Cardiac muscle cell (in vitro differentiated cells and primary cell): Measurements from ENCODE around the gene SLC6A1. TPM values are rescaled to one million over a fixed set of nuclear protein-coding genes. Genes with fewer than 3 reads are reported as not detected.

Experiments
- DNase-seq, 2 donors: peaks; one replicate each; pipeline versions ENCODE4 v3.0.0 to v3.0.0-alpha.2; 2010 to 2017; ENCODE audit warnings: low read depth in 1 of 2, low spot score in 1 of 2
- H3K27ac ChIP-seq: fragments of 200-600 bp; sonication (generic); 2 replicates; pipeline ENCODE4 v1.5.1; 2016
- H3K27me3 ChIP-seq: fragments of 200-600 bp; sonication (generic); 2 replicates; pipeline ENCODE4 v1.6.0; 2016; ENCODE audit warnings: control low read depth
- H3K36me3 ChIP-seq: fragments of 200-600 bp; sonication (generic); 2 replicates; pipeline ENCODE4 v1.5.1; 2016; ENCODE audit warnings: control low read depth
- H3K4me1 ChIP-seq: fragments of 200-600 bp; sonication (generic); 2 replicates; pipeline ENCODE4 v1.8.1; 2017; ENCODE audit warnings: low read depth, mild to moderate bottlenecking, mixed run types
- H3K4me3 ChIP-seq: fragments of 200-600 bp; sonication (generic); 2 replicates; pipeline ENCODE4 v1.5.1; 2016; ENCODE audit warnings: mild to moderate bottlenecking
- H3K9me3 ChIP-seq: fragments of 200-600 bp; sonication (generic); 2 replicates; pipeline ENCODE4 v1.5.1; 2017; ENCODE audit warnings: low read depth, mild to moderate bottlenecking, control low read depth
- polyA plus RNA-seq: library from polyadenylated mRNA; unstranded; fragments of >200 nt; fragmentation: Nextera tagmentation; extraction: Ambion mirVana; gene quantifications from 2 replicates; pipeline ENCODE4 v1.2.1, GENCODE V29; 2016
- total RNA-seq: library from RNA; depleted of rRNA; stranded (reverse); fragments of >200 nt; gene quantifications from 2 replicates; pipeline ENCODE4 v1.2.3, GENCODE V29; 2016
- TF ChIP-seq, protein P1 (sequence below): IDR thresholded peaks from 2 replicates; pipeline ENCODE4 v1.5.1; 2012; ENCODE audit warnings: low read depth, mild to moderate bottlenecking, low read length

SLC6A1 gene
- total and polyA plus RNA-seq, 2 experiments from 2014 or later: not detected

DNA sequence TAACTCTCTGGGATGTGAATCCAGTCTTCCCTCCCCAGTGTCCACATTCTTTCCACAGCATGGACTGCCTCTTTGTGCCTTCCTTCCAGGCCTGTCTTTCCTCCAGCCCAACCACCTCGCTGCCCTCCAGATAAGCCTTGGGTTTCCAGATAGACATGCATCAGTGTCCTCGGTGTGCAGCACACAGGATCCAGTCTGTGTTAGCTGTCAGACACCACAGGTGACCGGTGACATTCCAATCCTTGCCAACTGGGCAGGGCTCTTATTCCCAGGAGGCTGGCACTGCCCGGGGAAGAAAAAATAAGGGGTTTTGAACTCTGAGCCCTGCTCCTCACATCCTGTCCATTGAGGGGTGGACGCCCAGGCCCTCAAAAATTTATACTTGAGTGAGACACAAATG, 6.0 kb upstream of the SLC6A1 start:
- no peaks in the 10 kb centered on the region for H3K36me3 ChIP-seq
- H3K27me3 ChIP-seq: peaks cover 12% of the 10 kb centered on the region
- H3K9me3 ChIP-seq: no peaks in the 10 kb centered on the region
- TF ChIP-seq, protein P1, sequence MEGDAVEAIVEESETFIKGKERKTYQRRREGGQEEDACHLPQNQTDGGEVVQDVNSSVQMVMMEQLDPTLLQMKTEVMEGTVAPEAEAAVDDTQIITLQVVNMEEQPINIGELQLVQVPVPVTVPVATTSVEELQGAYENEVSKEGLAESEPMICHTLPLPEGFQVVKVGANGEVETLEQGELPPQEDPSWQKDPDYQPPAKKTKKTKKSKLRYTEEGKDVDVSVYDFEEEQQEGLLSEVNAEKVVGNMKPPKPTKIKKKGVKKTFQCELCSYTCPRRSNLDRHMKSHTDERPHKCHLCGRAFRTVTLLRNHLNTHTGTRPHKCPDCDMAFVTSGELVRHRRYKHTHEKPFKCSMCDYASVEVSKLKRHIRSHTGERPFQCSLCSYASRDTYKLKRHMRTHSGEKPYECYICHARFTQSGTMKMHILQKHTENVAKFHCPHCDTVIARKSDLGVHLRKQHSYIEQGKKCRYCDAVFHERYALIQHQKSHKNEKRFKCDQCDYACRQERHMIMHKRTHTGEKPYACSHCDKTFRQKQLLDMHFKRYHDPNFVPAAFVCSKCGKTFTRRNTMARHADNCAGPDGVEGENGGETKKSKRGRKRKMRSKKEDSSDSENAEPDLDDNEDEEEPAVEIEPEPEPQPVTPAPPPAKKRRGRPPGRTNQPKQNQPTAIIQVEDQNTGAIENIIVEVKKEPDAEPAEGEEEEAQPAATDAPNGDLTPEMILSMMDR: no peak
- H3K4me1 ChIP-seq: peaks cover 12% of the 10 kb centered on the region
- peak in 1 of 2 donors; percentile 23 for DNase-seq
- H3K4me3 ChIP-seq: no peak overlapping the region
- no peak overlapping the region for H3K27ac ChIP-seq

DNA sequence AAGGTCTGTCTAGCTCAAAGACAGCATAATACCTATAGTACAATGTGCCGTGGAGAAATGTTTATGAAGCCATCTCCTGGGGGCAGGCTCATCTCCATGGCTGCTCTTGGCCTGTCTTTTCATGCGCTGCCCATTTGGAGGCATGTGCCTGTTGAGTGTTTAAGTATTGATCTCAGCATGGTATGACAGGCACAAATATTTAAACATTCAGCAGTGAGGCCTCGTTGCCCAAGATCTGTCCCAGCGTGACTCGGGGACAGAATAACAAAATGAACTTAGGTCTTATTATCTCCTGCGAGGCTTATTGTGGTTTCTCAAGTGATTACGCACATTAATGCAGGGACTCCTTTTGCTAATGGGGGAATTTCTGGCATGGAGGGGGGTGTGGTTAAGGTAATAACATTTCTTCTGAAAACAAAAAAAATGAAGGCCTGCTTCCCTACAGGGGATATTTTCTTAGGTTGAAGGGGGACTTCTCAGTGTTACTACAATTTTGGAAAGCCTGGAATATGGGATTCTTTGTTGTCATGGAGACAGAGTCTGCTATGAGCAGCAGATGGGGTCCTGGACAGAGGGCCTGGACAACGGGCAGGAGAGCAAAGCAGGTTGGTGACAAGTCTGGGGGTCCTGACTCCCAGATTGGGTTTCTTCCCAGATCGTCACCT, 4.4 kb upstream of the SLC6A1 start:
- no peak for DNase-seq
- no peak overlapping the region for H3K27ac ChIP-seq
- TF ChIP-seq, protein P1: no peak

DNA sequence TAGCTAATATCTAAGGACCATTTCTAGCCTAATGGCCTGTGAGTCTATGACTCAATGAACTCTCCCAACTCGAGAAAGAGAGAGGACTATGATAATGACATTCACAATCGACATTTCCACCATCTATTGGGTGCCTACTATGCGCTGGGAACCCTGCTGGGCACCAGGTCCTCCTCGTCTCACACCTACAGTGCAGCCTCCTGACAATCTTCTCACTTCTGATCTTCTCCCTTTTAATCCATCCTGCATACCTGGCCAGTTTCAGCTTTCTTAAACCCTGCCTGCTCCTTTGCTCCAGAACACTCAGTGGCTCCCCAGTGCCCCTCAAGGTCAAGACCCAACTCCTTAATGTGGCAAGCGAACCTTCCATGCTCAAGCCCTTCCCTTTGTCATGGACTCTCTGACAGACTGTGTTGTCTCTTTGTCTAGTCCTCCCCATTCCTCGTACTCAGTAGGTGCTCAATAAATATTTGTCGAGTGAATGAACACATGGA, 3.5 kb upstream of the SLC6A1 start:
- Histone ChIP-seq H3K4me3 (no peak overlapping the region), H3K36me3 (no peaks in the 10 kb centered on the region), H3K4me1 (no peaks in the 10 kb centered on the region), H3K27me3 (peaks cover 35% of the 10 kb centered on the region), H3K9me3 (no peaks in the 10 kb centered on the region), H3K27ac (no peak overlapping the region)
- no peak for DNase-seq
- TF ChIP-seq, protein P1: no peak

More for the DNA sequence above, 4.4 kb upstream of the SLC6A1 start:
- Histone ChIP-seq H3K4me3 (no peak overlapping the region), H3K9me3 (no peaks in the 10 kb centered on the region), H3K27me3 (peaks cover 26% of the 10 kb centered on the region), H3K36me3 (no peaks in the 10 kb centered on the region), H3K4me1 (peaks cover under 1% of the 10 kb centered on the region)

DNA sequence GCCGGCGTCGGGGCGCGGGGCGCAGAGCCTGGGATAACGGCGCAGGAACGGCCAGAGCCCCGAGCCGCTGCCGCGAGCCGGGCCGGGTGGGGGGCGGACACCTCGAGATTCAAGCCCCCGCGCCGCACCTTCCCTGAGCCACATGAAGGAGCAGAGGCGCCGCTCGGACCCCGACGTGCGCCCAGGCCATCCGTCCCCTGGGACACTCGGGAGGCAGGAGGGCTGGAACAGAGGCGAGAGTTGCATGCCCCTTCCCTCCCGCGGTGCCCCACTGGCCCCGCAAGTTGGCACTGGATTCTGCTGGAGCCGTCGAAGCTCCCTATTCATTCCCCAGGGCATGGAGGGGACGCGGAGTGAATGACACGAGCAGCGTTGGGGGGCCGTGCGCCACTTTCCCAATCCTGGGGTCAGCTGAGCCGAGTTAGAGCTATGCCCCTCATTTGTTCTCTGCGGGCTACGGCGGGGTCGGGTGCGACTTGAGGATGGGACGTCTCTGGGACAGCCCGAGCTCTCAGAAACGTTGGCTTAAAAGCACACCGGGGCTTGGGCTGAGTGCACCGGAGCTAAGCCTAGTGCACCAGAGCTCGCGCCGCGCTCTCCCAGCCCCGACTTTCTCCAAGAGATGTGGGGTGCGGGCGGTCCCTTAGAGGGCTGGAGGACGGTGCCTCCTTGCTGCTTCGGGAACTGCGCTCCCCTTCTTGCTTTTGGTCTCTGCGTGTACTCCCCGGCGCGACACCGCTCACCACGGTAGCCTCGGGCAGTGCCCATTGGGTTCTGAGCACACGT, 588 bp downstream of the SLC6A1 start:
- TF ChIP-seq, protein P1: no peak
- no peak for DNase-seq
- Histone ChIP-seq H3K4me1 (no peaks in the 10 kb centered on the region), H3K27me3 (peaks cover 76% of the 10 kb centered on the region), H3K27ac (no peak overlapping the region), H3K4me3 (no peak overlapping the region), H3K36me3 (no peaks in the 10 kb centered on the region), H3K9me3 (no peaks in the 10 kb centered on the region)

DNA sequence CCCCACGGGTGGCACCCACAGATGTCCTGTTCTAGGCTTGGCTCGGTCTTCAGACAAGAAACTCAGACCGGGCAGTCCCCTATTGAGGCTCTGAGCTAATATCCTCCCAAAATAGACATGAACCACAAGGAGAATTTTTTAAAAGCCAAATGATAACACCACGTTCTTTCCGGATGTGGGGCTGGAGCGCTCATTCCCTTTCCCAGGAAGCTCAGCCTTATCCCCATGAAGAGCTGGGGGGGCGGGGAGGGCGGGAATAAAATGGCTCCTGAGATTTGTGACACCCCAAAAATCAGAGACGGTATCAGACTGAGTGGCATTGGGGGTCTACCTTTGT, 1.1 kb downstream of the SLC6A1 start:
- Histone ChIP-seq H3K4me3 (no peak overlapping the region), H3K36me3 (no peaks in the 10 kb centered on the region), H3K9me3 (no peaks in the 10 kb centered on the region), H3K4me1 (no peaks in the 10 kb centered on the region), H3K27me3 (peaks cover 82% of the 10 kb centered on the region), H3K27ac (no peak overlapping the region)
- peak in 1 of 2 donors; percentile 15 for DNase-seq
- TF ChIP-seq, protein P1: no peak
